GM21528 (cell line): ENCODE data around the gene UBLCP1.

Source experiments
- ATAC-seq: cut with Tn5 transposase; IDR thresholded peaks from one replicate; pipeline ENCODE4 v1.9.1; 2021; ENCODE audit warnings: mild to moderate bottlenecking, moderate library complexity; ENCODE audit not compliant: unreplicated experiment, low FRiP score

Gene UBLCP1

DNA sequence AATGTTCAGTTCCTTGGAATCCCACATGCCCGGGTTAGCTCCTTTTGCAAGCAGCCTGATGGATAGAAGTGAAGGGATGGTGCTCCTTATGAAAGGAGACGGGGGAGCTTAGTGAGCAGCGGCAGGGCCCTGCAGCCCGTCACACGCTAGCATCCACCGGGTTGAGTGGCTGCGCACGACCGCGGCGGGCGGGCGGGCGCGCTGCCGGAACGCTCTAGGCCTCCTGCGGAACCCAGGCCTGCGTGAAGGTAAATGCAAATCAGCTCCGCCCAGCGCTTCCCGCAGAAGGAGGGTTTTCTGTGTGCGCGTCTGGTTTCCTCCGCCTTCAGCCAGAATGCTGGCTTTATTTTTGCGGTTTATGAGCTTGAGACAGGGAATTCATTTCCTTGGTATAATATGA, 47.4 kb downstream of the UBLCP1 start:
- no peak for ATAC-seq

DNA sequence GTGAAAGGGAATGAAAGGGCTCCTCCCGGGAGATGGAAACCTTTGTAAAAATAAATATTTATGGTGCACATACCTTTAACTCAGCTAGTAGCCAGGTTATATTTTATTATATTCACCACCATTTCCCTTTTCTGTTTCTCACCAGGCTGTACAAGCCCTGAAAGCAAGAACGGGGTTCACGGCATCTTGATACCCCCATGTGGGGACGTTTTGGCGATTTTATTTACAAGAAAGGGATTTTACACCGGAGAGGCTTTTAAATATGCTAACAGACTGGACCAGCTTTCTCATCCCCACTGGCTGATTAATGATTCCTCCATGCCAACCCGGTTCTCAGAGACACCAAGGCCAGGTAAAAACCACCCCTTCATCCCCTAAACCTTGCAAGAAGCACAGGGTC, 48.0 kb downstream of the UBLCP1 start:
- no peak for ATAC-seq

DNA sequence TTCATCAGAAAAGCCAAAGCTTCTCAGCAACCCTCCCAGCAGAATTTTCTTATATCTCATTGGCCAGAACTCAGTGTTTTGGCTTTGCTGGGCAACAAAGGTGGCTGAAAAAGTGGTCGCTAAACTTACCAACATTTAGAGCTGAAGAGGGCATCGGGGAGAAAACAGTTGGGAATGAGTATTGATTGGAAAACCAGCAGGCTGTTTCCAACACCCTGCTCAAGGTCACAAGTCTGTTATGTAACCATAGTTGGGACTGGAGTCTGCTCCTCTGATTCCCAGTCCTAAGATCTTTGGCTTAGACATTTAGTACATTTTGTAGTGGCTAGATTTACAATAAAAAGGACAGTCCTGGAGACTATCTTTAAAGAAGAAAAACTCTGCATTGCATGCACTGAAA, 50.1 kb downstream of the UBLCP1 start:
- ATAC-seq = no peak

DNA sequence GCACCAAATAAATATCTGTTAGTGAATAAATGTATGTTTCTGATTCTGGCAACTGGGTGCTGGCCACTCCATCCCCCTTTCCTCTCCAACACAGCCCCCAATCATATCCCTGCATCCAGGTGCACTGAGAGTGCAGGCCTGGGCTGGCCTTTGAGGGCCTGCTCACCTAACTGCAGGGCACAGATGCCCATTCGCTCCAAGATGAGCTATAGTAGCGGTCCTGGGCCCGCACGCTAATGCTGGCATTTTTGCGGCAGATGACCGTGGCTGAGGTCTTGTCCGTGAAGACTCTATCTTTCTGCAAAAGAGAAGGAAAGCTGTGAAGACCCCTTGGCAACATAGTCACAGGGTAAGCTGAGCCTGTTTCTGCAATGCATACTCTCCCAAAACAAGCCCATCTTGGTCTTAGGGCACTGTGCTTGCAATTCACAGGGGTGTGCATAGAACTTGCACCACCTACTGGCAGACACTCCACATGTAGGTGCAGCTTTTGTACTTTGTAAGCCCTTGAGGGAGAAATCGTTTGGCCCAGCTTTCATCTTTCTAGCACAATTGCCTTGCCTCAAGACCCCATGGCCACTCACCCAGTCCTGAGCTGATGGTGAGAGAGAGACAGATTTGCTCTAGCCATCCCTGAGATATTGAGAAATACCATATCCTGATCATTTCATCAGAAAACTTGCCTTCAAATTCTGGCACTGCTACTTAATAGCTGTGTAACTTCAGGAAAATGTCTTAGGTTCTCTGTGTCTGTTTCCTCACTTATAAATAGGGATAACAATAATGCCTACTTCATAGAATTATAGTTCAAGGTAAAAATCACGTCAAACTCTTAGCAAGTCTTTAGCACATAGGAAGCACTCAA, 53.7 kb downstream of the UBLCP1 start:
- ATAC-seq = no peak

DNA sequence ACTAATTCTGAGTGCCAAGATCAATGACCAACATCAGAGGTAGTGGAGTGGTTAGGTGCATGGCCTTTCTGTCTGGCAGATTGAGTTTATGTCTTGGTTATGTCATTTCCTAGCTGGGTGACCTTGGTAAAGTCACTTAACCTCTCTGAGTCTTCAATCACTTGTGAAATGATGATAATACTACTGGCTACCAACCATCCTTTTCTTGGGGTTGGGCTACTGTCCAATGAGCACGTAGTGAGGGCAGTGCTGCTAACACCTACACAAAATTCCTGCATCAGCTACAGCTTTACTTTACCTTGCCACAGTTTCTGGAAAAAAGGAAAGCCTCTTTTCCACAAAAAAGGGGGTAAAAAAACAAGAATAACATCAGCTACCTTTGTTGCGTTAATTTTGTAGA, 54.8 kb downstream of the UBLCP1 start:
- ATAC-seq = no peak

DNA sequence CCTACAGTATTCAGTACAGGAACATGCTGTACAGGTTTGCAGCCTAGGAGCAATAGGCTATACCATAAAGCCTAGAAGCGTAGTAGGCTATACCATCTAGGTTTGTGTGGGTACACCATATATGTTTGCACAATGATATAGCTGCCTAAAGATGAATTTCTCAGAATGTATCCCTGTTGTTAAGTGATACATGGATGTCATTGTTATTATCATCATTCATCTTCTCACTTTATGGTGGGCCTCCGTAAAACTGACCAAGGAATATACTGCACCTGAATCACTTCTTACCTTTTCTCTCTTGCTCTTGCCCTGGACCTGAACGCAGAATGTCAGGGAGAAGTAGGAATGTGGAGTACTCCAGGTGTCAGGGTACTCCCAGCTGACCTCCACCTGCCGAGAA, 55.4 kb downstream of the UBLCP1 start:
- ATAC-seq = no peak

DNA sequence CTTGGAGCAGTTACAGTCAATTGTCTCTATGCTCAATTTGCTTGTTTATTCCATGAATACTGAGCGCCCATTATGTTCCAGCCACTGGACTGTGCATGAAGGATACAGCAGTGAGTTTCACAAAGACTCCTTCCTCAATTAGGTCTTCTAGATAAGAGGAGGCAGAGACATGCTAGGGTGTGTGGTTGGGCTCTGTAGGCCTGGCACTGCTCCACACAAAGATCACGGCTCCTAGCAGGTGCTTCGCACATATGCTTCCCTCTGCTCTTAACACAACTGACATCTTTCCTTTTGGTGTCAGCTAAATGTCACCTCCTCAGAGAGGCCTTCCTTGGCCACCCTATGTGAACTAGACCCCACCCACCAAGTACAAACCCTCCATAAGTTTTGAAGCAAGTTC, 56.3 kb downstream of the UBLCP1 start:
- ATAC-seq = no peak

DNA sequence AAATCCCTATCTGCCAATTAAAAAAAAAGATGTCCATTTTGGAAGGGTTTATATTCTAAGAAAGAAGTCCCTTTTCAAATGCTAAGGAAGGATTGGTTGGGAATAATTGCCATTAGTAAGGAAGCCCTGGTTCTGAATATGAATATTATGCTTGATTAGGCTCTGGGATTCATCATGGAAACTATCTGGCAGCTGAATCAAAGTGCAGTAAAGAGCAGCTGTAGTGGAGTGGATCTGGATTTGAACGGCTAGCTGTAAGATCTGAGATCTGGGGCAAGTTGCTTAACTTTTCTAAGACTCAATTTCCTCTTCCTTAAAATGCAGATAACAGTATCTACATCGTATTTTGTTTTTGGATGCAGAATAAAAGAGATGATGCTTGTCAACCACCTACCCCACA, 56.7 kb downstream of the UBLCP1 start:
- ATAC-seq = no peak

DNA sequence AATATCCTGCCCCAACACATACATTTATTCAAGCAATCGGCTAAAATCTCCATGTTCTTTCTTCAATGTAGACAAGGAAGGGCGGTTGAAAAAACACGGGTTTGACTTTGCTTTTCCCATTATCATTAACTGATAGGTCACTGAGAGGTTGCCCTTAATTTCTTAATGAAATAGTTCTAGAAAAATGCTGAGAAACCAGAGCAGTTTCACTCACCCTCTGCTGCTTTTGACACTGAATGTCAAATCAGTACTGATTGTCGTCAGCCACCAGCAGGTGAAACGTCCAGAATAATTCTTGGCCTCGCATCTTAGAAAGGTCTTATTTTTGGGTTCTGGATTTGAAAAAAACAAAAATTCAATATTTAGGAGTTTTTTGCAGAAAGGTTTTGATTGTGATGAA, 59.1 kb downstream of the UBLCP1 start:
- no peak for ATAC-seq

DNA sequence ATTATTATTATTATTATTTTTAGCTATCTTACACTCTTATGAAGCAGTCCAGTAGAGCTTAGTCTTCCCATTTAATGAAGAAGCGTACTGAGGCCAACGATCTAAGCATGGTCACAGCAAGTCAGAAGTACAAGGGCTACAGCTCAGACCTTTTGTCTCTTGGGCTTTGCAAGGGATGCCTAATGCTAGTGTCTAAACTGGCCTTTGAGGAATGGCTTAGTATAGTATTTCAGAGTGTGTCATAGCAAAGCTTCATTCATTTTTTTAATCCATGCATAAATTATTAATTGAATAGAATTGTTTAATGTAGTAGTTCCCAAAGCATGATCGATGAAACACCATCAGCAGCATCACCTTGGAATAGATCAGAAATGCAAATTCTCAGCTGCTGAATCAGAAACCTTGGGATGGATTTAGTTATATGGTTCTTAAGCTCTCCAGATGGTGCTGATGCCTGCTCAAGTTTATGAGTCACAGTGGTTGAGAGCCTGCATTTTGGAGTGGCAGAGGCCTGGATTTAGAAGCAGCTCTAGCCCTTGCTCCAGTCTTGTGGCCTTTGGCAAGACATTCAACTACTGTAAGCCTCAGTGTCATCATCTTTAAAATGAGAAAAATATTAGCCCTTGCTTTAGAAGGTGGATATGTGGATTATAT, 61.1 kb downstream of the UBLCP1 start:
- no peak for ATAC-seq

DNA sequence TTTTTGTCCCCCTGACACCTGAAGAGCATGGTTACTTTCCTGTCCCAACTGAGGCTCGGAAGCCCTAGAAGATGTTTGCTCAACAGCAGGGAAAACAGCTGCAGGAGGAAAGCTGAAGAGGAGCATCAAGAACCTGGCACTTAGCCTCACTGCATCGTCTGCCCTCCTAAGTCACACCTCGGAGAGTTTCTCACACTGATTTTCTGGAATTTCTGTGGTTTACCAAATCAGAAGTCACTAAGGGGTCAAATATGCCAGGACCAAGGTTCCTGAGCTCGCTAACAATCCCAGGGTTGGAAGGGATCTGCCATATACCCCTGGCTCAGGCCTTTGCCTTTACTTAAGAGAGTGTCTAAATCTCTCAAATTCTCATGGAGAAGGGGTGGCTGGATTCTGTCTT, 61.9 kb downstream of the UBLCP1 start:
- ATAC-seq = no peak

DNA sequence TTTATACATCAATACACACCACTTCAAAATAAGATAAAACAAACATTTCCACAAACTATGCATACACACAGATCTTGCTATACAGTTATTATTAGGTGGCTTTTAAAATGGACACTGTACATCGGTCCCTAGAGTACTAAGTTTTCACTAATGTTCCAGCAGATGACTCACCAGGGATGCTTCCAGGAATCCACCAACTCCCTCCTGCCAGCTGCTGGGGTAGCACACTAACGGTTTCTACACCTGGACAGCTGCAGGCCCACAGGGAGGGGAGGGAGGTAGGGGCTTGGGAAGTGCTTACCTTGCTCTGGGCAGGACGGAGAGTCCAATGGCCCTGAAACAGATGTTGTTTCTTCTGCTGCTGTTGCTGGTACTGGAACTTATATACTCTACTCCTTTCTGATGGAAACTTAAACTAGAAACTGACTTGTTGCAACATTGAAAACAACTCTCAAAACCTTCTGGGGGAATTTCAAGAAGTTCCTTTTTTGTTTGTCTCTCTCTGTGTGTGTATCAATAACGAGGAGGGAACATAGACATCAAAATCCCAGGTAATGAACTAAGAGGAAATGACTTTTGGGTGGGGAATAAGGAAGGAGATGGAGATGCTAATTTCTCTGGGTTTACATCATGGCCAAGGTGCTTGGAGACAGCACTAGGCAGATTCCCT, 67.2 kb downstream of the UBLCP1 start, which contains the start of gene IL12B:
Gene IL12B, minus strand, starts transcription at position 357 of the 670 bp plus-strand sequence. CDS start 3,705 bp downstream, outside the sequence.
- ATAC-seq = no peak

DNA sequence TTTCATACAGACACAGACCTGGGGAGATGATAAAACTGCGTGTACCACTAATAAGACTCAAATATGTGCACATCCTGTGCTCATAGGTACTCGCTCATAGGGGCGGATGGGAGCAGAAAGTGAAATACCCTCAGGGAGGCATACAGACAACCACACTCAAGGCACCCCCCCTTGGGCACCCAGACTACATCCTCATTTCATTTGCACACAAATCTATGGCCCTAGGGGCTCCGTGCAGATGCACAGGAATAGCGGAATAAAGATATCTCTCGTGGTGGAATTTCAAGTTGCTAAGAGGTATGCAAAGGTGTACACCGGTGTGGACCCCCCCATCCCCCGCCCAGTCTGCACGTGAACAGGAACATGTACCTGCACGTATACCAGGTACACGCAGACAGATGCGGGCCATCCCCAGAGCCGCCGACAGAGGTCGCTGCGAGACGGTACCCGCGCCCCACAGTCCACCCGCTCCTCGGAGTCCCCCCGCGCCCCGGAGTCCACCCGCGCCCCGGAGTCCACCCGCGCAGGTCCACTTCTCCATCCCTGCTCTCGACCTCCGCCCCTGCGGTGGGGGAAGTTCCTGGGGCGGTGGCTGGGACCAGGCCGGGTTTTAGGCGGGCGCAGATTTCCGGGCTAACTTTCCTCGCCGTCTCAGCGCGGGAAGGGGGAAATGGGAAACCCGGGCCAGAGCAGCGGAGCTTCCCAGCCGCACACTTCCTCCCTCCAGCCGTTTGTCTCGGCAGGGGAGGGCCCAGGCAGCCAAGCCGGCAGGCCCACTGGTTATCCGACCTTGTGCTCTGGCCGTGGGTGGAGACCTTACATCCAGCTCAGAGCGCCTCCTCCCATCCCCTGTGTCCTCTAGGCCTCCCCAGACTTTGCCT, 68.2 kb downstream of the UBLCP1 start:
- ATAC-seq = peak; percentile 75

DNA sequence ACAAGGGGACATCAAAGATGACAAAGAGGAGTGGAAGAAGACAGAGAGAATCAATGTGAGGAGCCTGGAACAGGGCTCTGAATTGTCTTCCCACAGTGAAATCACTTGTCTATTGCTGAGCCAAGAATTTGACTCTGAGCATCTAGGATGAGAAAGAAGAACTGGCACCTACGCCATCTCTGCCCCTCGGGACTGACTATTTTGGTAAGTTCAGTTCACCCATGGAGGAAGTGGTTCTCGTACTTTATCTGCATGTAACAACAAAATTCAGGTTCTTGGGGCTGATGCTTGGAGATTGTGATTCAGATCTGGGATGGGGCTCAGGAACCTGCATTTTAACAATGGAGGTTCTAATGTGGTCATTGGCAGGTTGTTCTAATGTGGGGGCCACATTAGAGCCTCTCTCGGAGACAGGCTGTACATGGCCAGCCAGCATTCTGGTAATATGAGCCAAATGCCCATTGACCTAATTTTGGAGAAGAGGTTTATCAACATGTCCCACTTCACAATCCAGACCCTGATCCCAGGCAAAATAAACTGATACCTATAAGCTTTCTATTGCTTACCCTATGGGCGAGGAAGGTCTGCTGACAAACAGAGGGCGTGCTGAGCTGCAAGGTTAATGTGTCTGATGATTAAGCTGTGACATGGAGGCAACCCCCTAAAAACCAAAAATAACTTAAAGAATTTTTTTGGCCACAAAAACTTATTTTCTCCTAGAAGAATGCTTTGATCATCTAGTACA, 69.9 kb downstream of the UBLCP1 start:
- no peak for ATAC-seq

DNA sequence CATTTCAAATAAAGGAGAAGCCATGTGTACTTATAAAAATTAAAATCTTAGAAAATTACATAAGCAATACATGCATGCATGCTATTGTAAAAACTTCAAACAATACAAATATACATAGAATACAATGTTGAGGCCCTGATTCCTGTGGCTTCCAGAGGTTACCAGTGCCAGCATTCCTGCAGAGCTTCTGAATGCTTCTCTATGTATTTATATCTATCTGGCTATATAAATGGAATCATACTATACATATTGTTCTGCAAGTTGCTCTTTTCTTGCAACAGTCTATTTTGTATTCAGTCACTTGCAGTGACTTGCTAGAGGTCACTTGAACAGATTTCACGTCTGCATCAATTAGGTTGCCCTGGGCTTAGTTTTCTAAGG, 70.4 kb downstream of the UBLCP1 start:
- ATAC-seq = no peak
